ENCODE measurements around the gene IGF1R. TPM values are rescaled to one million over a fixed set of nuclear protein-coding genes. Genes with fewer than 3 reads are reported as not detected.

Gene IGF1R
- total and polyA plus RNA-seq, 2 donors (not counting 3 experiments of a cell fraction or from before 2014, with no cell fraction given) = 16.1 to 59.1 TPM

GRCh38 chr15:98902931-98903330, 254.6 kb downstream of the IGF1R start:
- intact Hi-C loops (cut with micrococcal nuclease) (no loop called here), dilution Hi-C loops (cut with MboI; ENCODE audit: extremely low pct_ligation_motif_present, low sequenced_read_pairs) (no loop called here)
- H3K4me3 ChIP-seq (replicated peaks in 1 of 3; ENCODE audit: insufficient read depth in 1 of 3, low read depth in 1 of 3, low read length in 3 of 3) = no peak overlapping the region
- no peaks in the 10 kb centered on the region for H3K27me3 ChIP-seq (ENCODE audit: control insufficient read depth in 2 of 2, insufficient read depth in 2 of 2, low read length in 2 of 2)
- H3K4me1 ChIP-seq (ENCODE audit: control insufficient read depth, extremely low read depth, insufficient read depth, low read length) = peaks cover 46% of the 10 kb centered on the region
- peaks cover 0 to 7% of the 10 kb centered on the region in 2 experiments for H3K36me3 ChIP-seq (ENCODE audit: control insufficient read depth in 2 of 2, extremely low read depth in 1 of 2, insufficient read depth in 2 of 2, low read length in 2 of 2)
- POLR2A ChIA-PET = no interaction called here
- no peak for DNase-seq (ENCODE audit: low read depth, low spot score)
- CTCF ChIA-PET = interaction anchor here (0.9 to 4.1 kb wide), 7 partner anchors 9 to 384 kb away, joined by 3 to 48 read pairs (median 7); no protein-coding TSS in a partner anchor
- FAIRE-seq = no peak
- H2AFZ ChIP-seq (ENCODE audit: low read depth, low read length) = no peak overlapping the region
- H3K4me2 ChIP-seq (ENCODE audit: insufficient read depth, low read length) = peak overlapping the region; percentile 6
- H4K20me1 ChIP-seq (replicated peaks; ENCODE audit: control insufficient read depth, extremely low read depth, insufficient read depth, low read length) = no peaks in the 10 kb centered on the region
- H3K9ac ChIP-seq (replicated peaks; ENCODE audit: extremely low read depth, insufficient read depth, low read length) = no peak overlapping the region
- no TSS peak for BruUV-seq (replicated peaks)
- no peaks in the 10 kb centered on the region for H3K9me3 ChIP-seq (replicated peaks; ENCODE audit: control insufficient read depth, insufficient read depth, low read length)
- H3K9me1 ChIP-seq (replicated peaks; ENCODE audit: control insufficient read depth, extremely low read depth, insufficient read depth, low read length) = no peaks in the 10 kb centered on the region
- H3K27ac ChIP-seq (ENCODE audit: insufficient read depth, low read depth, low read length) = peak overlapping the region; percentile 80
- TF ChIP-seq POLR2AphosphoS5 (IDR thresholded peaks at IDR 0.05; ENCODE audit: insufficient read depth, low read depth, low read length) = no peak
- TF ChIP-seq CTCF (IDR thresholded peaks at IDR 0.05; ENCODE audit: extremely low read depth in 1 of 2, insufficient read depth in 1 of 2, low read depth in 1 of 2, low read length in 2 of 2) = no peak
- TF ChIP-seq JUN (IDR thresholded peaks at IDR 0.05; ENCODE audit: borderline replicate concordance, insufficient read depth, insufficient read length, low read depth) = no peak
- TF ChIP-seq POLR2A (IDR thresholded peaks at IDR 0.05; ENCODE audit: low read depth, low read length) = no peak
- no peak for TF ChIP-seq EZH2 (IDR thresholded peaks at IDR 0.05; ENCODE audit: borderline replicate concordance, low read depth, low read length, severe bottlenecking)
- TF ChIP-seq, protein P1, sequence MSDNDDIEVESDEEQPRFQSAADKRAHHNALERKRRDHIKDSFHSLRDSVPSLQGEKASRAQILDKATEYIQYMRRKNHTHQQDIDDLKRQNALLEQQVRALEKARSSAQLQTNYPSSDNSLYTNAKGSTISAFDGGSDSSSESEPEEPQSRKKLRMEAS (IDR thresholded peaks at IDR 0.05; ENCODE audit: insufficient read depth, insufficient read length) = no peak
- no peak for TF ChIP-seq FOS (IDR thresholded peaks at IDR 0.05; ENCODE audit: borderline replicate concordance, insufficient read depth, low read length)
- TF ChIP-seq MYC (IDR thresholded peaks at IDR 0.05; ENCODE audit: low read depth, low read length) = no peak
- TF ChIP-seq GATA2 (IDR thresholded peaks at IDR 0.05; ENCODE audit: insufficient read depth, insufficient read length, low read depth, low read length) = no peak
- H3K79me2 ChIP-seq (ENCODE audit: control insufficient read depth, insufficient read depth, low read length) = no peaks in the 10 kb centered on the region
